Epidermal melanocyte (primary cell): Measurements from ENCODE around the gene SMARCE1.

Experiments used
- DNase-seq: peaks from one replicate; pipeline ENCODE4 v3.0.0; 2011; ENCODE audit warnings: low spot score; ENCODE audit not compliant: insufficient read length

Gene SMARCE1

GRCh38 chr17:40646791-40647623, 611 bp downstream of the SMARCE1 start:
- no peak for DNase-seq

- no peak for DNase-seq
These were observed 1.7 kb downstream of the SMARCE1 start for GRCh38 chr17:40645943-40646342.

GRCh38 chr17:40645291-40645690, 2.3 kb downstream of the SMARCE1 start:
- DNase-seq: no peak

GRCh38 chr17:40637931-40638330, 9.7 kb downstream of the SMARCE1 start:
- no peak for DNase-seq

GRCh38 chr17:40633871-40634270, 13.7 kb downstream of the SMARCE1 start:
- DNase-seq: no peak

GRCh38 chr17:40632216-40632615, 15.4 kb downstream of the SMARCE1 start:
- DNase-seq: no peak

GRCh38 chr17:40629842-40630241, 17.8 kb downstream of the SMARCE1 start:
- DNase-seq: no peak

GRCh38 chr17:40625311-40625710, 22.3 kb downstream of the SMARCE1 start:
- DNase-seq: no peak

GRCh38 chr17:40623419-40624210, 24.0 kb downstream of the SMARCE1 start:
- DNase-seq: no peak

GRCh38 chr17:40622509-40622928, 25.1 kb downstream of the SMARCE1 start:
- DNase-seq: no peak

GRCh38 chr17:40621578-40621977, 26.0 kb downstream of the SMARCE1 start:
- no peak for DNase-seq

GRCh38 chr17:40621019-40621418, 26.6 kb downstream of the SMARCE1 start:
- DNase-seq: no peak

GRCh38 chr17:40618754-40619625, 28.6 kb downstream of the SMARCE1 start:
- no peak for DNase-seq

GRCh38 chr17:40617678-40618240, 29.9 kb downstream of the SMARCE1 start:
- DNase-seq: no peak

GRCh38 chr17:40616592-40616991, 31.0 kb downstream of the SMARCE1 start:
- DNase-seq: no peak

- no peak for DNase-seq
These were observed 31.7 kb downstream of the SMARCE1 start for GRCh38 chr17:40615841-40616476.

GRCh38 chr17:40615068-40615840, 32.4 kb downstream of the SMARCE1 start:
- peak; percentile 27 for DNase-seq

- no peak for DNase-seq
These were observed 33.1 kb downstream of the SMARCE1 start for GRCh38 chr17:40614431-40615067.

GRCh38 chr17:40613467-40614154, 34.0 kb downstream of the SMARCE1 start:
- DNase-seq: no peak
